K562 (cell line): ENCODE data around the gene POLG. TPM values are rescaled to one million over a fixed set of nuclear protein-coding genes. Genes with fewer than 3 reads are reported as not detected.

Experiments used
- ETV6 ChIP-seq, 3 experiments: fragments of 150-350 bp in 1 of 3; sonication (generic) in 1 of 3; formaldehyde crosslinking in 1 of 3; IDR thresholded peaks; 2 replicates each; pipeline versions ENCODE4 v1.6.1 to v1.8.0; 2014 to 2022; ENCODE audit warnings: borderline replicate concordance in 2 of 3, low read depth in 2 of 3, antibody characterized with exemption in 1 of 3, low read length in 1 of 3, mild to moderate bottlenecking in 1 of 3, missing genetic modification reagents in 1 of 3
- GATA2 ChIP-seq: sonication (generic); formaldehyde crosslinking; IDR thresholded peaks from 2 replicates; pipeline ENCODE4 v1.4.0; 2020; ENCODE audit warnings: mild to moderate bottlenecking, missing genetic modification reagents
- ILF3 ChIP-seq: fragments of 450-650 bp; IDR thresholded peaks from 2 replicates; pipeline ENCODE4 v1.6.1; 2018; ENCODE audit warnings: antibody characterized with exemption, mild to moderate bottlenecking, moderate library complexity, borderline replicate concordance
- JUND ChIP-seq, 2 experiments: IDR thresholded peaks; 2 replicates in 1 of 2; 3 replicates in 1 of 2; pipeline ENCODE4 v1.6.1; 2011; ENCODE audit warnings: borderline replicate concordance in 2 of 2, low read depth in 2 of 2, low read length in 2 of 2, improper control_type of control experiment in 1 of 2, missing biosample characterization in 1 of 2, missing genetic modification characterization in 1 of 2, missing genetic modification reagents in 1 of 2
- KLF6 ChIP-seq: fragments of 250-450 bp; sonication (Bioruptor Pico); IDR thresholded peaks from 2 replicates; pipeline ENCODE4 v1.4.0; 2020; ENCODE audit warnings: mild to moderate bottlenecking, moderate library complexity, borderline replicate concordance
- NFRKB ChIP-seq: fragments of 450-650 bp; IDR thresholded peaks from 2 replicates; pipeline ENCODE4 v1.6.1; 2016; ENCODE audit warnings: low read depth
- SNRNP70 ChIP-seq: fragments of 200-400 bp; formaldehyde crosslinking; optimal IDR thresholded peaks from 2 replicates; pipeline ENCODE3; 2017; ENCODE audit warnings: low read depth, low read length
- TAF9B ChIP-seq: fragments of 450-650 bp; IDR thresholded peaks from 2 replicates; pipeline ENCODE4 v1.6.1; 2018; ENCODE audit warnings: mild to moderate bottlenecking; ENCODE audit not compliant: partially characterized antibody
- USF2 ChIP-seq: sonication (generic); formaldehyde crosslinking; IDR thresholded peaks from 2 replicates; pipeline ENCODE4 v1.5.0; 2020; ENCODE audit warnings: missing genetic modification reagents
- XRCC3 ChIP-seq: fragments of 450-650 bp; IDR thresholded peaks from 2 replicates; pipeline ENCODE4 v1.6.1; 2017; ENCODE audit warnings: mild to moderate bottlenecking, moderate library complexity
- ZNF124 ChIP-seq: sonication (generic); formaldehyde crosslinking; IDR thresholded peaks from 2 replicates; pipeline ENCODE4 v1.8.1; 2022; ENCODE audit warnings: missing genetic modification reagents
- ZNF224 ChIP-seq: sonication (generic); formaldehyde crosslinking; IDR thresholded peaks from 2 replicates; pipeline ENCODE4 v1.8.0; 2022; ENCODE audit warnings: mild to moderate bottlenecking, missing genetic modification reagents
- ZNF239 ChIP-seq: fragments of 250-450 bp; sonication (Bioruptor Pico); IDR thresholded peaks from 2 replicates; pipeline ENCODE4 v1.4.0; 2020; ENCODE audit warnings: mild to moderate bottlenecking
- ZNF431 ChIP-seq: sonication (generic); formaldehyde crosslinking; IDR thresholded peaks from 2 replicates; pipeline ENCODE4 v1.8.0; 2022; ENCODE audit warnings: mild to moderate bottlenecking, missing genetic modification reagents
- polyA plus RNA-seq, 8 experiments: library from polyadenylated mRNA; depleted of rRNA in 4 of 8; stranded (reverse) in 5 of 8; unstranded in 3 of 8; fragments of >200 nt; fragmentation: Nextera tagmentation in 2 of 8; fragmentation: Illumina TruSeq in 1 of 8; extraction: Ambion mirVana in 2 of 8; extraction: Trizol in 1 of 8; gene quantifications; 2 replicates each; pipeline versions ENCODE4 v1.2.1 to v1.2.3, GENCODE V29; 2011 to 2014; ENCODE audit warnings: inconsistent platforms in 1 of 8, missing spikeins in 1 of 8
- total RNA-seq, 7 experiments: library from RNA; depleted of rRNA in 6 of 7; stranded (reverse); fragments of >200 nt in 6 of 7; fragmentation: Illumina TruSeq in 2 of 7; extraction: Trizol in 2 of 7; gene quantifications; 2 replicates each; pipeline versions ENCODE4 v1.2.1 to v1.2.3, GENCODE V29; 2011 to 2021; ENCODE audit warnings: low replicate concordance in 1 of 7
- TF ChIP-seq, protein P1 (sequence below): fragments of 250-450 bp; sonication (Bioruptor Pico); IDR thresholded peaks from 2 replicates; pipeline ENCODE4 v1.8.0; 2022; ENCODE audit warnings: inconsistent platforms, mild to moderate bottlenecking, moderate library complexity, borderline replicate concordance
- TF ChIP-seq, protein P2 (sequence below), 2 experiments: fragments of 200-800 bp in 1 of 2; sonication (Bioruptor generic) in 1 of 2; sonication (generic) in 1 of 2; formaldehyde crosslinking in 1 of 2; IDR thresholded peaks in 1 of 2; conservative IDR thresholded peaks in 1 of 2; 2 replicates each; pipeline versions ENCODE4 v1.5.0 to v1.6.1; 2016 to 2020; ENCODE audit warnings: missing compliant biosample characterization in 1 of 2, missing genetic modification characterization in 1 of 2, missing genetic modification reagents in 1 of 2
- TF ChIP-seq, protein P3 (sequence below): fragments of 250-450 bp; sonication (Bioruptor Pico); IDR thresholded peaks from 2 replicates; pipeline ENCODE4 v1.8.0; 2022; ENCODE audit warnings: moderate library complexity, mild to moderate bottlenecking, inconsistent platforms

The POLG gene
- total and polyA plus RNA-seq, 9 of the 15 experiments (the other 6 are each of a cell fraction or from before 2014, with no cell fraction given) = 15.2 to 83.8 (median 38.6) TPM

DNA sequence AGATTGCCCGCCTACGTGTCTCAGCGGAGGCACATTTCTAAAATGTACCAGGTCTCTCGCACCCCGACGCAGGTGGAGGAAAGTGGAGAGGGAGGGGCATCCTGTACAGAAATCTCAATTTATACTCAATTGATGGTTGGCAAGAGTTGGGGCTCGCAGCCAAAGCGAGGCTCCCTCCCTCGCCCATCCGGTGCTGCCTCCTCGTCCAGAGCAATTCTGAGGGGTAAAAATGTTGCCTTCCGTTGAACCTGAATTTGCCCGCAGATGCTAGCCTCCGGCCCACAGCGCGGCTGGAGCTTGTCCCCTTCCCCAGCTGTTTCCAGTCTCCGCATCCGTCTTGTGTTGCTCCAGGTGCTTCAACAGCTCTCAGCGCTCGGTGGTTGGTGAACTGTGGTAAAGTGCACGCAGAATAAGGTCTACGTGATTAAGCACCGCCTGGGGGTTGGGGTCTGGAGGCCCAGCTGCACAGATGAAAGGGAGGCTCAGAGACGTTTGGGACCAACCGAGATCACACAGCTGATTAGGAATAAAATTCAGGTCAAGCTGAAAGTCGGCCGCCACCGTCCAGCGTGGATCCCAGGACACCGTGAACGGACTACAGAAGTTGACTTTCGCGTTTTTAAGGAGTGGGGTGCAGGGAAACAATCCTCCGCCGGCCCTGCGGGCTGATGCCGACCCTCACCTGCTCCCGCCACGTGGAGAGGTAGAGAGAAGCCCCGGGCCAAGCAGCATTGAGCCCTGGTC is 846 bp upstream of the POLG start (continued):
- TF ChIP-seq, protein P1, sequence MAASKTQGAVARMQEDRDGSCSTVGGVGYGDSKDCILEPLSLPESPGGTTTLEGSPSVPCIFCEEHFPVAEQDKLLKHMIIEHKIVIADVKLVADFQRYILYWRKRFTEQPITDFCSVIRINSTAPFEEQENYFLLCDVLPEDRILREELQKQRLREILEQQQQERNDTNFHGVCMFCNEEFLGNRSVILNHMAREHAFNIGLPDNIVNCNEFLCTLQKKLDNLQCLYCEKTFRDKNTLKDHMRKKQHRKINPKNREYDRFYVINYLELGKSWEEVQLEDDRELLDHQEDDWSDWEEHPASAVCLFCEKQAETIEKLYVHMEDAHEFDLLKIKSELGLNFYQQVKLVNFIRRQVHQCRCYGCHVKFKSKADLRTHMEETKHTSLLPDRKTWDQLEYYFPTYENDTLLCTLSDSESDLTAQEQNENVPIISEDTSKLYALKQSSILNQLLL (CRISPR knock-in tag) = no peak
- TF ChIP-seq GATA2 (CRISPR knock-in tag) = peak; percentile 33; the same call in 1 of the 2 replicates
- no peak for TF ChIP-seq ZNF431 (CRISPR knock-in tag)
- TF ChIP-seq ZNF124 (CRISPR knock-in tag) = no peak
- TF ChIP-seq XRCC3 = no peak
- no peak for TF ChIP-seq KLF6 (CRISPR knock-in tag)
- TF ChIP-seq, protein P2, sequence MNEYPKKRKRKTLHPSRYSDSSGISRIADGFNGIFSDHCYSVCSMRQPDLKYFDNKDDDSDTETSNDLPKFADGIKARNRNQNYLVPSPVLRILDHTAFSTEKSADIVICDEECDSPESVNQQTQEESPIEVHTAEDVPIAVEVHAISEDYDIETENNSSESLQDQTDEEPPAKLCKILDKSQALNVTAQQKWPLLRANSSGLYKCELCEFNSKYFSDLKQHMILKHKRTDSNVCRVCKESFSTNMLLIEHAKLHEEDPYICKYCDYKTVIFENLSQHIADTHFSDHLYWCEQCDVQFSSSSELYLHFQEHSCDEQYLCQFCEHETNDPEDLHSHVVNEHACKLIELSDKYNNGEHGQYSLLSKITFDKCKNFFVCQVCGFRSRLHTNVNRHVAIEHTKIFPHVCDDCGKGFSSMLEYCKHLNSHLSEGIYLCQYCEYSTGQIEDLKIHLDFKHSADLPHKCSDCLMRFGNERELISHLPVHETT (CRISPR knock-in tag; conservative IDR thresholded peaks at IDR 0.05 in 1 of 2, IDR thresholded peaks at IDR 0.05 in 1 of 2) = no peak
- TF ChIP-seq USF2 (CRISPR knock-in tag) = no peak
- no peak for TF ChIP-seq SNRNP70
- TF ChIP-seq JUND (IDR thresholded peaks at IDR 0.05; ENCODE audit: borderline replicate concordance, low read depth, low read length) = no peak
- TF ChIP-seq JUND (tag; IDR thresholded peaks at IDR 0.05; ENCODE audit: borderline replicate concordance, low read depth, low read length) = no peak
- no peak for TF ChIP-seq NFRKB
- TF ChIP-seq ILF3 = no peak
- no peak for TF ChIP-seq ZNF239
- TF ChIP-seq, protein P3, sequence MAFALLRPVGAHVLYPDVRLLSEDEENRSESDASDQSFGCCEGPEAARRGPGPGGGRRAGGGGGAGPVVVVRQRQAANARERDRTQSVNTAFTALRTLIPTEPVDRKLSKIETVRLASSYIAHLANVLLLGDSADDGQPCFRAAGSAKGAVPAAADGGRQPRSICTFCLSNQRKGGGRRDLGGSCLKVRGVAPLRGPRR = no peak
- no peak for TF ChIP-seq TAF9B
- no peak for TF ChIP-seq ETV6 (IDR thresholded peaks at IDR 0.05; ENCODE audit: borderline replicate concordance in 1 of 2, low read depth in 2 of 2, low read length in 1 of 2)
- no peak for TF ChIP-seq ETV6 (CRISPR knock-in tag; IDR thresholded peaks at IDR 0.05; ENCODE audit: borderline replicate concordance)
- TF ChIP-seq ZNF224 = no peak
